Sigmoid colon (tissue), 4 donors: ENCODE results near the gene COX4I1.
"Not testable (repeated sequence)": the region's sequence is repeated elsewhere in the genome, so short reads cannot be mapped to it uniquely, and the experiment has no call there.

ENCODE experiments used
- CTCF ChIP-seq, 4 experiments: fragments of 450-650 bp in 3 of 4; fragments of 200-600 bp in 1 of 4; IDR thresholded peaks; one replicate each; pipeline ENCODE4 v1.5.1; 2016 to 2019; ENCODE audit warnings: antibody characterized with exemption in 4 of 4, mild to moderate bottlenecking in 3 of 4, moderate library complexity in 2 of 4
- EP300 ChIP-seq, 4 donors: sonication (generic); formaldehyde crosslinking; IDR thresholded peaks; one replicate each; pipeline ENCODE4 v1.6.1; 2017; ENCODE audit warnings: antibody characterized with exemption in 4 of 4
- POLR2A ChIP-seq, 2 donors: fragments of 450-650 bp; IDR thresholded peaks; one replicate each; pipeline ENCODE4 v1.6.1; 2016; ENCODE audit warnings: antibody characterized with exemption in 2 of 2, mild to moderate bottlenecking in 2 of 2, moderate library complexity in 2 of 2
- POLR2AphosphoS5 ChIP-seq, 4 donors: sonication (generic); formaldehyde crosslinking; IDR thresholded peaks; one replicate each; pipeline ENCODE4 v1.6.1; 2017; ENCODE audit warnings: antibody characterized with exemption in 4 of 4

GRCh38 chr16:85808104-85808503, 8.6 kb downstream of the COX4I1 start:
- not testable (repeated sequence) for TF ChIP-seq CTCF, POLR2A, POLR2AphosphoS5, EP300 (IDR thresholded peaks at IDR 0.05)
